ENCODE measurements around the gene TM4SF4. TPM values are rescaled to one million over a fixed set of nuclear protein-coding genes. Genes with fewer than 3 reads are reported as not detected.

The TM4SF4 gene
- total RNA-seq, 1 experiment from 2014 or later: 1.4 TPM

DNA sequence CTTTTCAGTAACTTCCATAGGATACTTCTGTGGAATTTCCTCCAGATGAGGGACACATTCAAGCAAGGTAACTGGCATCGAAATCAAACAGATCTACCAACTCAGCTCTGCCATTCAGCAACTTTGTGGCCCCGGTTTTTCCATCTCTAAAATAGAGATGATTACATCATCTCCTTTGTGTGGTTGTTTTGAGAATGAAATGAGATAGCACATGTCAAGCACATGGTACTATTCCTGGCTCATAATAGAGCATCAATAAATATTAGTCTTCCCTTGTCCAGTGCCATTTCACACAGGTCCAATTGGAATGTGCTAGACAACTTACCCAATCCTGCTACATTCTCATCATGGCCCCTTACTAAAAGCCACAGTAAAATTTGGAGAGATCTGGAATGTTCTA, 24.2 kb upstream of the TM4SF4 start (continued):
- TF ChIP-seq, protein P1, sequence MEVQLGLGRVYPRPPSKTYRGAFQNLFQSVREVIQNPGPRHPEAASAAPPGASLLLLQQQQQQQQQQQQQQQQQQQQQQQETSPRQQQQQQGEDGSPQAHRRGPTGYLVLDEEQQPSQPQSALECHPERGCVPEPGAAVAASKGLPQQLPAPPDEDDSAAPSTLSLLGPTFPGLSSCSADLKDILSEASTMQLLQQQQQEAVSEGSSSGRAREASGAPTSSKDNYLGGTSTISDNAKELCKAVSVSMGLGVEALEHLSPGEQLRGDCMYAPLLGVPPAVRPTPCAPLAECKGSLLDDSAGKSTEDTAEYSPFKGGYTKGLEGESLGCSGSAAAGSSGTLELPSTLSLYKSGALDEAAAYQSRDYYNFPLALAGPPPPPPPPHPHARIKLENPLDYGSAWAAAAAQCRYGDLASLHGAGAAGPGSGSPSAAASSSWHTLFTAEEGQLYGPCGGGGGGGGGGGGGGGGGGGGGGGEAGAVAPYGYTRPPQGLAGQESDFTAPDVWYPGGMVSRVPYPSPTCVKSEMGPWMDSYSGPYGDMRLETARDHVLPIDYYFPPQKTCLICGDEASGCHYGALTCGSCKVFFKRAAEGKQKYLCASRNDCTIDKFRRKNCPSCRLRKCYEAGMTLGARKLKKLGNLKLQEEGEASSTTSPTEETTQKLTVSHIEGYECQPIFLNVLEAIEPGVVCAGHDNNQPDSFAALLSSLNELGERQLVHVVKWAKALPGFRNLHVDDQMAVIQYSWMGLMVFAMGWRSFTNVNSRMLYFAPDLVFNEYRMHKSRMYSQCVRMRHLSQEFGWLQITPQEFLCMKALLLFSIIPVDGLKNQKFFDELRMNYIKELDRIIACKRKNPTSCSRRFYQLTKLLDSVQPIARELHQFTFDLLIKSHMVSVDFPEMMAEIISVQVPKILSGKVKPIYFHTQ (CRISPR knock-in tag; IDR thresholded peaks at IDR 0.05): no peak
- no peak for TF ChIP-seq FOXK1 (CRISPR knock-in tag; IDR thresholded peaks at IDR 0.05)
- TF ChIP-seq, protein P2, sequence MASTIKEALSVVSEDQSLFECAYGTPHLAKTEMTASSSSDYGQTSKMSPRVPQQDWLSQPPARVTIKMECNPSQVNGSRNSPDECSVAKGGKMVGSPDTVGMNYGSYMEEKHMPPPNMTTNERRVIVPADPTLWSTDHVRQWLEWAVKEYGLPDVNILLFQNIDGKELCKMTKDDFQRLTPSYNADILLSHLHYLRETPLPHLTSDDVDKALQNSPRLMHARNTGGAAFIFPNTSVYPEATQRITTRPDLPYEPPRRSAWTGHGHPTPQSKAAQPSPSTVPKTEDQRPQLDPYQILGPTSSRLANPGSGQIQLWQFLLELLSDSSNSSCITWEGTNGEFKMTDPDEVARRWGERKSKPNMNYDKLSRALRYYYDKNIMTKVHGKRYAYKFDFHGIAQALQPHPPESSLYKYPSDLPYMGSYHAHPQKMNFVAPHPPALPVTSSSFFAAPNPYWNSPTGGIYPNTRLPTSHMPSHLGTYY (CRISPR knock-in tag; IDR thresholded peaks at IDR 0.05): no peak
- TF ChIP-seq, protein P3, sequence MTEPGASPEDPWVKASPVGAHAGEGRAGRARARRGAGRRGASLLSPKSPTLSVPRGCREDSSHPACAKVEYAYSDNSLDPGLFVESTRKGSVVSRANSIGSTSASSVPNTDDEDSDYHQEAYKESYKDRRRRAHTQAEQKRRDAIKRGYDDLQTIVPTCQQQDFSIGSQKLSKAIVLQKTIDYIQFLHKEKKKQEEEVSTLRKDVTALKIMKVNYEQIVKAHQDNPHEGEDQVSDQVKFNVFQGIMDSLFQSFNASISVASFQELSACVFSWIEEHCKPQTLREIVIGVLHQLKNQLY (CRISPR knock-in tag; IDR thresholded peaks at IDR 0.05): no peak
- no peak for TF ChIP-seq ZNF671 (CRISPR knock-in tag; IDR thresholded peaks at IDR 0.05)
- TF ChIP-seq, protein P4, sequence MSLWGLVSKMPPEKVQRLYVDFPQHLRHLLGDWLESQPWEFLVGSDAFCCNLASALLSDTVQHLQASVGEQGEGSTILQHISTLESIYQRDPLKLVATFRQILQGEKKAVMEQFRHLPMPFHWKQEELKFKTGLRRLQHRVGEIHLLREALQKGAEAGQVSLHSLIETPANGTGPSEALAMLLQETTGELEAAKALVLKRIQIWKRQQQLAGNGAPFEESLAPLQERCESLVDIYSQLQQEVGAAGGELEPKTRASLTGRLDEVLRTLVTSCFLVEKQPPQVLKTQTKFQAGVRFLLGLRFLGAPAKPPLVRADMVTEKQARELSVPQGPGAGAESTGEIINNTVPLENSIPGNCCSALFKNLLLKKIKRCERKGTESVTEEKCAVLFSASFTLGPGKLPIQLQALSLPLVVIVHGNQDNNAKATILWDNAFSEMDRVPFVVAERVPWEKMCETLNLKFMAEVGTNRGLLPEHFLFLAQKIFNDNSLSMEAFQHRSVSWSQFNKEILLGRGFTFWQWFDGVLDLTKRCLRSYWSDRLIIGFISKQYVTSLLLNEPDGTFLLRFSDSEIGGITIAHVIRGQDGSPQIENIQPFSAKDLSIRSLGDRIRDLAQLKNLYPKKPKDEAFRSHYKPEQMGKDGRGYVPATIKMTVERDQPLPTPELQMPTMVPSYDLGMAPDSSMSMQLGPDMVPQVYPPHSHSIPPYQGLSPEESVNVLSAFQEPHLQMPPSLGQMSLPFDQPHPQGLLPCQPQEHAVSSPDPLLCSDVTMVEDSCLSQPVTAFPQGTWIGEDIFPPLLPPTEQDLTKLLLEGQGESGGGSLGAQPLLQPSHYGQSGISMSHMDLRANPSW (CRISPR knock-in tag; conservative IDR thresholded peaks at IDR 0.05; ENCODE audit: low read depth): no peak
- no peak for TF ChIP-seq NFATC4 (CRISPR knock-in tag; IDR thresholded peaks at IDR 0.05)
- TF ChIP-seq, protein P5, sequence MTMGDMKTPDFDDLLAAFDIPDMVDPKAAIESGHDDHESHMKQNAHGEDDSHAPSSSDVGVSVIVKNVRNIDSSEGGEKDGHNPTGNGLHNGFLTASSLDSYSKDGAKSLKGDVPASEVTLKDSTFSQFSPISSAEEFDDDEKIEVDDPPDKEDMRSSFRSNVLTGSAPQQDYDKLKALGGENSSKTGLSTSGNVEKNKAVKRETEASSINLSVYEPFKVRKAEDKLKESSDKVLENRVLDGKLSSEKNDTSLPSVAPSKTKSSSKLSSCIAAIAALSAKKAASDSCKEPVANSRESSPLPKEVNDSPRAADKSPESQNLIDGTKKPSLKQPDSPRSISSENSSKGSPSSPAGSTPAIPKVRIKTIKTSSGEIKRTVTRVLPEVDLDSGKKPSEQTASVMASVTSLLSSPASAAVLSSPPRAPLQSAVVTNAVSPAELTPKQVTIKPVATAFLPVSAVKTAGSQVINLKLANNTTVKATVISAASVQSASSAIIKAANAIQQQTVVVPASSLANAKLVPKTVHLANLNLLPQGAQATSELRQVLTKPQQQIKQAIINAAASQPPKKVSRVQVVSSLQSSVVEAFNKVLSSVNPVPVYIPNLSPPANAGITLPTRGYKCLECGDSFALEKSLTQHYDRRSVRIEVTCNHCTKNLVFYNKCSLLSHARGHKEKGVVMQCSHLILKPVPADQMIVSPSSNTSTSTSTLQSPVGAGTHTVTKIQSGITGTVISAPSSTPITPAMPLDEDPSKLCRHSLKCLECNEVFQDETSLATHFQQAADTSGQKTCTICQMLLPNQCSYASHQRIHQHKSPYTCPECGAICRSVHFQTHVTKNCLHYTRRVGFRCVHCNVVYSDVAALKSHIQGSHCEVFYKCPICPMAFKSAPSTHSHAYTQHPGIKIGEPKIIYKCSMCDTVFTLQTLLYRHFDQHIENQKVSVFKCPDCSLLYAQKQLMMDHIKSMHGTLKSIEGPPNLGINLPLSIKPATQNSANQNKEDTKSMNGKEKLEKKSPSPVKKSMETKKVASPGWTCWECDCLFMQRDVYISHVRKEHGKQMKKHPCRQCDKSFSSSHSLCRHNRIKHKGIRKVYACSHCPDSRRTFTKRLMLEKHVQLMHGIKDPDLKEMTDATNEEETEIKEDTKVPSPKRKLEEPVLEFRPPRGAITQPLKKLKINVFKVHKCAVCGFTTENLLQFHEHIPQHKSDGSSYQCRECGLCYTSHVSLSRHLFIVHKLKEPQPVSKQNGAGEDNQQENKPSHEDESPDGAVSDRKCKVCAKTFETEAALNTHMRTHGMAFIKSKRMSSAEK (CRISPR knock-in tag; IDR thresholded peaks at IDR 0.05; ENCODE audit: borderline replicate concordance): no peak
- TF ChIP-seq, protein P6, sequence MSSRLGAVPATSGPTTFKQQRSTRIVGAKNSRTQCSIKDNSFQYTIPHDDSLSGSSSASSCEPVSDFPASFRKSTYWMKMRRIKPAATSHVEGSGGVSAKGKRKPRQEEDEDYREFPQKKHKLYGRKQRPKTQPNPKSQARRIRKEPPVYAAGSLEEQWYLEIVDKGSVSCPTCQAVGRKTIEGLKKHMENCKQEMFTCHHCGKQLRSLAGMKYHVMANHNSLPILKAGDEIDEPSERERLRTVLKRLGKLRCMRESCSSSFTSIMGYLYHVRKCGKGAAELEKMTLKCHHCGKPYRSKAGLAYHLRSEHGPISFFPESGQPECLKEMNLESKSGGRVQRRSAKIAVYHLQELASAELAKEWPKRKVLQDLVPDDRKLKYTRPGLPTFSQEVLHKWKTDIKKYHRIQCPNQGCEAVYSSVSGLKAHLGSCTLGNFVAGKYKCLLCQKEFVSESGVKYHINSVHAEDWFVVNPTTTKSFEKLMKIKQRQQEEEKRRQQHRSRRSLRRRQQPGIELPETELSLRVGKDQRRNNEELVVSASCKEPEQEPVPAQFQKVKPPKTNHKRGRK (CRISPR knock-in tag; IDR thresholded peaks at IDR 0.05; ENCODE audit: borderline replicate concordance): no peak
- TF ChIP-seq IRF2 (CRISPR knock-in tag; IDR thresholded peaks at IDR 0.05; ENCODE audit: borderline replicate concordance, low read depth): no peak

DNA sequence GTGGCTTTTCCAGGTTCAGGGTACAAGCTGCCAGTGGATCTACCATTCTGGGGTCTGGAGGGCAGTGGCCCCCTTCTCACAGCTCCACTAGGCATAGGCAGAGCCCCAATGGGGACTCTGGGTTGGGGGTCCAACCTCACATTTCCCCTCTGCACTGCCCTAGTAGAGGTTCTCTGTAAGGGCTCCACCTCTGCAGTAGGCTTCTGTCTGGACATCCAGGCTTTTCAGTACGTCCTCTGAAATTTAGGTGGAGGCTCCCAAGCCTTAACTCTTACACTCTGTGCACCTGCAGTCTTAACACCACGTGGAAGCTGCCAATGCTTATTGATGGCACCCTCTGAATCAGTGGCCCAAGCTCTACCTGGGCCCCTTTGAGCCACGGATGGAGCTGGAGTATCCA, 22.5 kb upstream of the TM4SF4 start:
- CTCF ChIA-PET: no interaction called here
- H3K4me3 Mint-ChIP-seq: no peak overlapping the region
- DNase-seq (ENCODE audit: low spot score): no peak
- H3K27me3 Mint-ChIP-seq (ENCODE audit: low read depth): no peaks in the 10 kb centered on the region; the same call in 1 of the 2 replicates
- ATAC-seq: no peak
- POLR2A ChIA-PET: no interaction called here
- H3K36me3 Mint-ChIP-seq: peaks cover 37% of the 10 kb centered on the region
- H3K27ac Mint-ChIP-seq: no peak overlapping the region
- peaks cover 5% of the 10 kb centered on the region for H3K4me1 Mint-ChIP-seq
- H3K9me3 Mint-ChIP-seq: peaks cover 40% of the 10 kb centered on the region
- TF ChIP-seq NFYB (CRISPR knock-in tag; conservative IDR thresholded peaks at IDR 0.05; ENCODE audit: low read depth): no peak
- TF ChIP-seq, protein P7, sequence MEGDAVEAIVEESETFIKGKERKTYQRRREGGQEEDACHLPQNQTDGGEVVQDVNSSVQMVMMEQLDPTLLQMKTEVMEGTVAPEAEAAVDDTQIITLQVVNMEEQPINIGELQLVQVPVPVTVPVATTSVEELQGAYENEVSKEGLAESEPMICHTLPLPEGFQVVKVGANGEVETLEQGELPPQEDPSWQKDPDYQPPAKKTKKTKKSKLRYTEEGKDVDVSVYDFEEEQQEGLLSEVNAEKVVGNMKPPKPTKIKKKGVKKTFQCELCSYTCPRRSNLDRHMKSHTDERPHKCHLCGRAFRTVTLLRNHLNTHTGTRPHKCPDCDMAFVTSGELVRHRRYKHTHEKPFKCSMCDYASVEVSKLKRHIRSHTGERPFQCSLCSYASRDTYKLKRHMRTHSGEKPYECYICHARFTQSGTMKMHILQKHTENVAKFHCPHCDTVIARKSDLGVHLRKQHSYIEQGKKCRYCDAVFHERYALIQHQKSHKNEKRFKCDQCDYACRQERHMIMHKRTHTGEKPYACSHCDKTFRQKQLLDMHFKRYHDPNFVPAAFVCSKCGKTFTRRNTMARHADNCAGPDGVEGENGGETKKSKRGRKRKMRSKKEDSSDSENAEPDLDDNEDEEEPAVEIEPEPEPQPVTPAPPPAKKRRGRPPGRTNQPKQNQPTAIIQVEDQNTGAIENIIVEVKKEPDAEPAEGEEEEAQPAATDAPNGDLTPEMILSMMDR (IDR thresholded peaks at IDR 0.05): no peak
- TF ChIP-seq, protein P8, sequence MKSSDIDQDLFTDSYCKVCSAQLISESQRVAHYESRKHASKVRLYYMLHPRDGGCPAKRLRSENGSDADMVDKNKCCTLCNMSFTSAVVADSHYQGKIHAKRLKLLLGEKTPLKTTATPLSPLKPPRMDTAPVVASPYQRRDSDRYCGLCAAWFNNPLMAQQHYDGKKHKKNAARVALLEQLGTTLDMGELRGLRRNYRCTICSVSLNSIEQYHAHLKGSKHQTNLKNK (CRISPR knock-in tag; IDR thresholded peaks at IDR 0.05): no peak
- no peak for TF ChIP-seq NR3C1 (CRISPR knock-in tag; conservative IDR thresholded peaks at IDR 0.05; ENCODE audit: low read depth)
- TF ChIP-seq TP53 (CRISPR knock-in tag; IDR thresholded peaks at IDR 0.05): no peak
- TF ChIP-seq, protein P9, sequence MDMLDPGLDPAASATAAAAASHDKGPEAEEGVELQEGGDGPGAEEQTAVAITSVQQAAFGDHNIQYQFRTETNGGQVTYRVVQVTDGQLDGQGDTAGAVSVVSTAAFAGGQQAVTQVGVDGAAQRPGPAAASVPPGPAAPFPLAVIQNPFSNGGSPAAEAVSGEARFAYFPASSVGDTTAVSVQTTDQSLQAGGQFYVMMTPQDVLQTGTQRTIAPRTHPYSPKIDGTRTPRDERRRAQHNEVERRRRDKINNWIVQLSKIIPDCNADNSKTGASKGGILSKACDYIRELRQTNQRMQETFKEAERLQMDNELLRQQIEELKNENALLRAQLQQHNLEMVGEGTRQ (CRISPR knock-in tag; IDR thresholded peaks at IDR 0.05): no peak
- TF ChIP-seq MXD4 (CRISPR knock-in tag; IDR thresholded peaks at IDR 0.05; ENCODE audit: borderline replicate concordance): no peak
